ENCODE results near the gene POC1B.

DNA sequence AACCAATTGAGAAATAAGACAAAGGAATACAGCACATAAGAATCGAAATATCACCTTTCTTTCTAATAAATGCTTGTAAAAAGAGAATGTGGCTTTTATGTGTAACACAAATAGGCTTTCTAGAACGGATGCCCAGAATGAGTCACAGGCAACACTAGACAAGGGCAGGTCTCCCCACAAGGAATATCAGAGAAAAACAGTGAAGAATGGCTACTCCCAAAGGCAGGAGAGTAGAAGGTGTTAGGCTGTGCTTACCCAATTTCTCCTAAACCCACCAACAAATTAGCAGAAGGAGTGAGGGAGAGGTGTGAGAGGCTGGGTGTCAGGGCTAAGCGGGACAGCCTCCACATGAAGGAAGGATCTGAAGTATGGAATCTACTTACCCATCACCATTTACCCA is 56.5 kb downstream of the POC1B start:
- TF ChIP-seq EZH2 (IDR thresholded peaks at IDR 0.05; ENCODE audit: insufficient read depth, poor library complexity, severe bottlenecking): no peak
- TF ChIP-seq EZH2phosphoT487 (IDR thresholded peaks at IDR 0.05; ENCODE audit: insufficient read depth, low read depth): no peak

Measured in GM23248 (cell line).